HG02884 (cell line): ENCODE data around the gene POLD3.

Experiments
- ATAC-seq: cut with Tn5 transposase; IDR thresholded peaks from one replicate; pipeline ENCODE4 v1.9.1; 2021; ENCODE audit warnings: mild to moderate bottlenecking, moderate library complexity; ENCODE audit not compliant: unreplicated experiment

The POLD3 gene

DNA sequence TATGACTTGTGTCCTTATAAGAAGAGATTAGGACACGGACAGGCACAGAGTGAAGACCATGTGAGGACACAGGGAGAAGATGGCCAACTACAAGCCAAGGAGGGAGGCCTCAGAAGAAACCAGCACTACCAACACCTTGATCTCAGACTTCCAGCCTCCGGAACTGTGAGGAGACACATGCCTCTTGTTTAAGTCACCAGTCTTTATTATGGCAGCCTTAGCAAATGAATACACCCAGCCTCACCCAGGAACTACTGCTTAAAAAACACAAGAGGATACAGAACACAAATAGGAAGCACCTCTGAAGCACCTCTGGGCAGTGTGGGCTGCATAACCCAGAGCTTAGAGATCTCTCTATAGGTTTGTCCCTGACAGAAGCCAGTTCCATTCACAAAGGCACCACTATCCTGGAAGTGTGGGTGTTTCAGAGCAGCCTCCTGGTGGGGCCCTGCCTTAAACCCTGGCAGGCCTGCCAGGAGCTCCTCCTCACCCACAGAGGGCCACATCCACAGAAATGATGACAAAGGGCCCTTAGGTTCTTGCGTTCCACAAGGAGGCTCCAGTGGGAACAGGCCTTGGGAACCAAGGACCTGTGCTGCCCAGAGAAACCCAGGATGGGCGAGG is 80.1 kb downstream of the POLD3 start:
- ATAC-seq = no peak

DNA sequence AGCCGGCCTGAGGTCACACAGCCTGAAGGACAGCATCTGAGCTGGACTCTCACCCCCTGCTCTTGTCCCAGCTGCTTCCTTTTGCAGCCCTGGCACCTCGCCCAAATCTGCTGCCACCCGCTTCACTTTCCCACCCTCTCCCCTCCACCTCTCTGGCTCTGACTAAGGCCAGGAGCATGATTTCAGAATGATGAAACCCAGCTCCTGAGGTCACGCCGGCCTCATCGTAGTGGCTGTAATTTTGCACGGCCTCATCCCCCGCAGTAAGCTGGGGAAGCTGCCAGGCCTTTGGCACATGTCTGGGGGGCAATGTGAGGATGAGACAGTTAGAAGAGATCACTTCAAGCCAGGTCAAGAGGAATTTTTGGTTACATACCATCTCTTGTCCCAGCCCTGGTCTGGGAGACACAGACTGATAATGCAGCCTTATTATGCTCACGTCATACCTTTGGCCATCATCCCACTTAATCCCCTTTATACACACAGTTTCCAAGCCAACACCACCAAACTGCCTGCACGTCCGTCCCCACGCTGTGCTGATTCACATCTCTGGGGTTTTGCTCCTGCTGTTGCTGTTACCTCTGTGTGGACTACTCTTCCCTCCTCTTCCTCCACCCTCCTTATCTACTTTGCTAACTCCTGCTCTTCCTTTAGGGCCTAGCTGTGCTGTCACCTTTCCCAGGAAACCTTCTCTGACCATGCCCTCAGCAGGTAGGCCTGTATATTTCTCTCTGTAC is 80.7 kb downstream of the POLD3 start:
- no peak for ATAC-seq

DNA sequence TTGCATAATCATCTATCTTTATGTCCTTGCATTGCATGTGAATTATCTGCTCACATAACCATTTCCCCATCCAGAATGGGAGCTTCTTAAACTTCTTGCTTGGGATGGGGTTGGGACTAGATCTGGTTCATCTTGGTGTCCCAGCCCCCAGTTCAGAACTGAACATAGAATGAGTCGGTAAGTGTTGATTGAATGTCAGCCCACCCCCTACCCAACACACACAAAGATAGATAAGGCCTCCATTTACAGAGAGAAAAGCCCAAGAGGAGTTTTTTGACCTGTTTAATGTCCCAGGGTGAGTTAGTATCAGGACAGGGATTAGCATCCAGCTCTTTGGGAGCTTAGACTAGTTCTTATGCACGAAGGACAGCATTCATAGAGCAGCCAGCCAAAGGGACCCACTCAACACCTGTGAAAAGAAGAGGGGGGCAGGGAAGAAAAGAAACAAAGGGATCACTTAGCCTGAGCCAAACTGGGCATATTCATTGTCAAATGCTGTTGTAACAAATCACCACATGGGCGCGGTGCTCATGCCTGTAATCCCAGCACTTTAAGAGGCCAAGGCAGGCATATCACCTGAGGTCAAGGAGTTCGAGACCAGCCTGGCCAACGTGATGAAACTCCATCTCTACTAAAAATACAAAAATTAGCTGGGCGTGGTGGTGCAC is 81.4 kb downstream of the POLD3 start:
- no peak for ATAC-seq

DNA sequence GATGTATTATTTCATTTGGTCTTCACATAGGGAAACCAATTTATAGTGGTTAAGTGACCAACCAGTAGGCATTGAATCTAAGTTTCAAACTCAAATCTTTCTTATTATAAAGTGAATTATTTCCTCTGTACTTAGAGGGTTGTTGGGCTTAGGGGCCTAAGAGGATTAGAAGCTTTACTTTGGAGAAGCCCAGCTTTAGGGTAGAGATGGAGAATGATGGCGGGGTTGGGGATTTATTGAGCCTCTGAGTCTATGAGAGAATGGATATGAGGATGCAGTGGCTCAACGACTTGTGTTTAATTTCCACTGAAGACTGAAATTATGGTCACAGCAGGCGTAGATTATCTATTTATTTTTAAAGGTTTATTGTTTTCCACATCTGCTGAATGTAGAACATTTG is 83.4 kb downstream of the POLD3 start:
- ATAC-seq = no peak

DNA sequence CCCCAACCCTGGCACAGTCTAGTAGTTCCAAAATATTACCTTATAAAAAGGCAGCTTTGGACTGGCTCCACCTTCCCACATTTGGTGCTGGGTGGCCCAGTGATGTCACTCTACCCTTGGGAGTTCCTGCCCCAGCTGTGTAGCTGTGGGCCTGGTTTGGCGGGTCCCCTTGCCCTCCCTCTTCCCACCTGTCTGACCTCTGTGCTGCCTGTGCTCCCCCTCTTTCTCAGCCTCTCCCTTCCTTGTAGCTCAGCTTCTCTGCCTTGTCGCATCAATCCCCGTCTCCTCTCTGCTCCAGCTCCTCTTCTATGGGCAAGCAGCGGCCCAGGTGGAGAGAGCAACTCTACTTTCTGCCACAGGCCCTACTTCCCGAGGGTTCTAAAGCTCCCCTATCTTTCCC is 84.2 kb downstream of the POLD3 start:
- ATAC-seq = no peak

DNA sequence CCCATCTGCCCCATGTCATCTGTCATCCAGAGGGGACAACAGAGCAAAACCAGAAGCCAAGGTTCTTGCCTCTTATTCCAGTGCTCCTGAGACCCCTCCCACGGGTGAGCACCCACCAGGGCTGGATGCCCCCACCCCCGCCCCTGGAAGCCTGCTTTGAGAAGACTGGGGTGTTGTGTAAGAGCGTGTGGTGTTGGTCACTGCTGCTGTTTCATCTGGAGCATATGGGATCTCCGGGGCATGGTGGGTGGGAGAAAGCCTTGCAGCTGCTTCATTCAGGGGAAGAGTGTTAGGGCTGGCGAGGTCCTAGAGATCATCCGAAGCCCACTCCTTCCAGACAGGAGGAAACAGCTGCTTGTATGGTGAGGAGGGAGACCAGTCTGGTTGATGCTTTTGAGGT is 84.7 kb downstream of the POLD3 start:
- ATAC-seq = no peak

DNA sequence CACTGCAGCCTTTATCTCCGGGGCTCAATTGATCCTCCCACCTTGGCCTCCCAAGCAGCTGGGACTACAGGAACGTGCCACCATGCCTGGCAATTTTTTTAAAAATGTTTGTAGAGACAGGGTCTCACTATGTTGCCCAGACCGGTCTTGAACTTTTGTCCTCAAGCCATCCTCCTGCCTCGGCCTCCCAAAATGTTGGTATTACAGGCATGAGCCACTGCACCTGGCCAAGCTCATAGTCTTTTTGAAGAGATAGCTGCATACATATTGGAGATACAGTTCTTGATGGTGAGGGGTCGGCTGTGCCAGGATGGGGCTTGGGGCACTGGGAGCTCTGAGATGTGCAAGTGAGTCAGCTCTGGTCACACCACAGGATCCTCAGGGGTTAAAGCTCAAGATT is 85.7 kb downstream of the POLD3 start:
- no peak for ATAC-seq

DNA sequence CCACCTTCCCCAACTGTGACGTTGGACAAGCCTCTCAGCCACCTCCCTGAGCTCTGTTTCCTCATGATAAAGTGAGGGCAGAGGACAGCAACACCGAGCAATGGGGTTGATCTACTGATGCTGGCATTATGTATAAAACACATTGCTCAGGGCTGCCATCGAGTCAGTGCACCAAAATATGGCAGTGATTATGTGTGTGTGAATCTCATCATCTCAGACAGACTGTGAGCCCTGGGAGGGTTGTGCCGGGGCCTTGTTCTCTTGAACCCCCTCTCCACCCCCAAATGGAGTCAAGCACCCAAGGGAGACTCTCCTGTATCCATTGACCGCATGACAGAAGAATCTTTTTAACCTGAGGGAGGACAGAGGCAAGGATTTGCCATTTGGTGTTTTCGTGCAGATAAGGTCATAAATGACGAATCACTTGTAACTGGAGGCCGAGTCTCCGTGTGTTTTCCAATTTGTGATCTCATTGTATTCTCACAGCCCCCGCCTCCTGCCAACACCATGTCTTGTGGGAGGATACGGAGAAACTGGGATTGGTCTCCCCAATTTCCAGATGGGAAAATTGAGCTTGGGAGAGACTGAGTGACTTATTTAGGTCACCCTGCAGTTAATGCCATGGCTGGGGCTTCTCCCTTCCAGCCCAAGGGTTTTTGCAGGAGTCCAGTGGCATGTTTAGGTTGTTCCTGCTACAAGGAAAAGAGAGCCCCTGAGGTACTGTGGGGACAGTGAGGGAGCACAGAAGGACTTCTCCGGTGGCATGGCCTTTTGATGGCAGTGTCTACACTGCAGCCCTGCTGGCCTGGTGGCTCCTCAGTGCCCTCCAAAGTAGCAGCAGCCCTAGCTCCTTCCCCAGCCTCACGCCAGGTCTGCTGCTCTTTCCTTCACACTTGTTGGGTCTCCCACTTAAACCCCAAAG is 86.5 kb downstream of the POLD3 start:
- no peak for ATAC-seq

DNA sequence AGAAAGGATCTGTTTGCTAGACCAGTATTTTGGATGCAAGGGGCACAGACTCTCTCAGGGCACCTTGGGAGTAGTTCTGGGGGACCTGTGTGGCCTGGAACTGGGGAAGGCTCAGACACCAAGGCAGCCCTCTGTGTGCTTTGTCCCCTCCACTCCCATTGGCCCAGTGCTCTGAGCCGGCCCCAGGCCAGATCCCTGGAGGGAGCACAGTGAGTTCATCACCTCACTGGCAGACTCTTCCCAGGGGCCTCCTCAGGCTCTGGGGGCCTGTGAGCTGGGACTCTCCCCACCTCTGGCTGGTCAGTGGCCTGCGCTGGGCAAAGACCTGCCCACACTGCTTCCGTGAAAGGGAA is 87.1 kb downstream of the POLD3 start:
- no peak for ATAC-seq

DNA sequence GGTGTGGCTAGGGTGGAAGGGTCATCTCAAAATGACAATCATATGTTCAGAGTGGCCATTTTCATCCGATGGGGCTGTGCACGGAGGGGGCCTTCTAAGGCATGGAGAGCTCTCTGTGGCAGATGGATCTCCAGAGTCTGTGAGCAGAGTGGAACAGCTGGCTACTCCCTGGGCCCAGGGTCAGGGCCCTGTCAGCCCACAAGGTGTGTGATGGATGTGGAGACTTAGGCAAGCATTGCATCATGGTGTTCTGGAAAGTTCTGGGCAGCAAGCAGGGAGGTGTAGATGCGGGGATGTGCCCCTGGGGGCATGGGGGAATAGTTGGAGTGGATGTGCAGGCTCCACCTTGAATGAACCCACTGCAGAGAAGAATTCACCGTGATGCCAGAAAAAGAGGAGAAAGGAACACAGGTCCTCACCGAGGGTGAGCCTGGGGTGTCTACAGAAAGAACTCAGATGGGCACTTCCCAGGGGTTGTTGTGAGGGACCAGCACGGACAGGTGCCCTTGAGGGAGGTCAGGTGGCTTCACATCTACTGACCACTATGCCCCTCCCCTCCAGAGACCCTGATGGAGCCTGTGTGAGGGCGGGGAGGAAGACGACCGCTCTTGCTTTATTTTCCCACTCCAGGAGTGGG is 87.8 kb downstream of the POLD3 start:
- no peak for ATAC-seq

DNA sequence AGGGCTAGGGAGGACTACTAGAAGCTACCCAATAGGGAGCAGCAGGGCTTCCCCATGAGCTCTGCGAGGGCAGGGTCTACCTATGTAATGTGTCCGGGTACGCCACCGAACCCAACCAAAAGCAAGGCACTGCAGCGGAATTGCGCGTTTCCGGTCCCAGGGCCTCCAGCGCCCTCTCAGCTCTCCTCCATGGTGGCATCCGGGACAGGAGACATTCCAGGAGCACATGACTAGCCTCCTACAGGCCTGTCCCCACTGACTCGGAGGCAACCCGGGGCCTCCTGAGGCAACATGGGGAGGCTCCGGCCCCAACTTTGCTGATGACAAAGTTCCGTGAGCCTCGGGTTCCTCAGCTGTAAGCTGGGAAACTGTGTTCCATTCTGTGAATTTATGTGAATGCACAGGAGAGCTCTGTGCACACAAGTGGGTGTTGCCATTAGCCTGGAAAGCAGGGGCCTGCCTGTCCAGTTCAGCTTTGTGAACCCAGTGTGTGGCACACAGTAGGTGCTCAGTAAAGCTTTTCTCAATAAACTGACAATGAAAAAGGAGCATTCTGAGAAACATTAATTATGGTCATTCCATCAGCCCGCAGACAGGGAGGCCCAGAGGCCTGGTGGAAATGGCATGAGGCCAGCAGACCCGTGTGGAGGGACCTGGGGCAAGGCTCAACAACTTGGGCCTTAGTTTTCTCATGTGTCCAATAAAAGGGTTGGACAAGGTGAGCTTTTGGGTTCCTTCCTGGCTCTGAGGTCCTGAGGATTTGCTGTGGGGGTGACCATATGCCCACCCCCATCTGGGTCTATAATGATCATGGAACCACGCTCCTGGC is 88.5 kb downstream of the POLD3 start:
- ATAC-seq = no peak

DNA sequence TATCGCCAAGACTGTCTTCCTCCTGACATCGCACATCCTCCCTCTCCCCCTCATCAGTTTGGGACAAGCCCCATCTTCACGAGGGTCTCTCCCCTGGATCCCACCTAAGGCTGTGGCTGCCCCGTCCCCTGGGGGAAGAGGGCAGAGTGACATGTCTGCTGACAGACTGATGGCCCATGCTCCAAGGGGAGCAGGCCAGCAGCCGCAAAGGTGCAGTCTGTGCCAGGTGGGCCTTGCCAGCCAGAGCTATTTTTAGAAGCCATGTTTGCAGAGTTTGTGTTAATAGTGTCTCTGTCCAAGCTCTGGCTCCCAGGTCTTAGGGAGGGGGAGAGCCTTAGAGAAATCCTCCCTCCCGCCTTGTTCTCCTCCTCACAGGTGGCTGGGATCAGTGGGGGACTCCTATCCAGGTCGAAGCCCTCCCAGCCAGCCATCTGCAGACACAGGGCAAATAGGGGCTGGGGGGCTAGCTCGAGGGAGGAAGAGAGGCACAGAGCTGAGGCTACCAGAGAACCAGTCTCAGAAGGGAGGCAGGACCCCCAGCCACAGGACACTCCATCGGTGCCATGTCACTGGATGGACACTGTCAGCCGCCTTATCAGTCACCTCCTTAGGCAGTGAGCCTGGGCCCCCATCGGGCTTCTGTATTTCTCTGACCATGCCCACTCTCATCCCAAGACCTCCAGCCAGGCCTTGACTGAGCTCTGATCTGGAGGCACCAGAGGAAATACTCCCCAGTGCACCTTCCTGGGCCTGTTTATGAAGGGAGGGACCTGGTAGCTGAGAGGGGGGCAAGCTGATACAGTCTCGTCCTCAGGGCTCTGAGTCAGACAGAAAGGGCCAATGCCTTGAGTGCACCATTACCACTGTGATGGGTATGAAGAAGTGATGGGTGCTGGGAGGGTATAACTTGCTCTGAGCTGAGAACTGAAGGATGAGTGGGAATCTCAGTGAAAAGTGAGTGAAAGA is 89.6 kb downstream of the POLD3 start:
- no peak for ATAC-seq

DNA sequence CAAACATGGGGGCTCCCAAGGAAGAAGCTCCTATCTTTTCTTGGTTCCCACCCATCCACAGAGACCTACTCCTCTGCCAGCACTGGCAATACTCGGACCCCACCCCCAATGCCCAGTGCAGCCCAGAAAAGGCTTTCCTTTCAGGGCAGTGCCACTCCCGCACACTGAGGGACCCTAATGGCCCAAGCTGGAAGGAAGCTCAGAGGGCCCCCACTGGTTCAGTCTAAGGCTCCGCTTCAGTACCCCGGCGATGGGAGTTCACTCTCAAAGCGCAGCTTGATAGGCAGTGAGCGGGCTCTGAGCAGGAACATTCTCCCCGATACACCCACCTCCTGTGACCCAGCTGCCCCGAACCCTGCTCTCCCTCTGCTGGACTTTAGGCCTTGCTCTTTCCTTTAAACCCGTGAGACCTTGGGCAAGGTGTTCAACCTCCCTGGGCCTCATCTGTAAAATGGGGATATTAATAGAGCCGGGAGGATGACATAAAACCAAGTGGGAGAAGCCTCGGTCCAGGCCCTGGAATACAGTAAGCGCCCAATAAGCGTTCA is 90.4 kb downstream of the POLD3 start:
- ATAC-seq = no peak

DNA sequence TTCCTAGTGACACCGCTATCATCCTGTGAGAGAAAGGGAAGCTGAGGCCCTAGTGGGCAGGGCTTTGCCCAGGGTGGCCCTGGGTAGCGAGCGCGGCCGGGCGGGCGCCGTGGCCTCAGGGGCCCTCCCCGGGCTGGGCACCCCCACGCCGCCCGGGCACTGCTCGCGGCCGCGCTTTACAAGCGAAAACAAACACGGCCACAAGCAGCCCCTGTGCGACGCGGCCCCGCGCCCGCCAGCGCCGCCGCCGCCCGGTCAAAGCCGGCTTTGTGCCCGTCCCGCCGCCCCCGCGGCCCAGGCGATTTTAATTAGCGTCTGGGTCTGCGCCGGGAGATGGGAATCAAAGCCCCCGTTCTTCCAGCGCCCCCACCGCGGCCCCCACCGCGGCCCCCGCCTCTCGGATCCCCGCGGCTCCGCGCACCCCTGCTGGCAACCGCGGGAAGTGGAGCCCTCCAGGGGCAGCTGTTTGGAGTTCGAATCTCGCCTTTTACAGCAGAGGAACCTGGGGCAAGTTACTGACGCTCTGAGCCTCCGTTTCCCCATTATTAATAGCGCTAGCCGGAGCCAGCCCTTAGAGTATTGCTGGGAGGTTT is 91.0 kb downstream of the POLD3 start:
- ATAC-seq = no peak

DNA sequence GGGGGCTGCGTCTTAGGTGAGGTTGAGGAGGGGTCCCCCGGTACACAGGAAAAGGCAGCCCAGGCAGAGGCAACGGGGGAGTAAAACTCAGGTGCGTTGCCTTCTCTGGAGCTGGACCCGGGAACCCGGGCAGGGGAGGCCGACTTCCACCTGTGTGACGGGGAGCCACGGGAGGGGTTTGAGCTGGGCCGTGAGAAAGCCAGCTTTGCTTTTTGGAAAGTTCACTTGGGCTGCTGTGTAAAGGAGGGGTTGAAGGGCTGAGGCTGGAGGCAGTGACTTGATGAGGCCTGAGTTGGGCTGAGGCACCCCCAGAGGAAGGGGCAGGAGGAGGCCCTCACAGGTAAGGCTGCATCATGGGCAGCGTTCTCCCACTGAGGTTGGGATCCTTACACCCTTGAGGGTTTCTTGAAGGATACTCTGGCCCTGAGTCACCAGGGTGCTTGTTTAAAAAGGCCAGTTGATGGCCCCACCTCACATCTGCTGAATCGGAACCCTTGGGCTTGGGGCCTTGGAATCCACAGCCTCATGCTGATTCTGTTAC is 91.6 kb downstream of the POLD3 start:
- no peak for ATAC-seq

DNA sequence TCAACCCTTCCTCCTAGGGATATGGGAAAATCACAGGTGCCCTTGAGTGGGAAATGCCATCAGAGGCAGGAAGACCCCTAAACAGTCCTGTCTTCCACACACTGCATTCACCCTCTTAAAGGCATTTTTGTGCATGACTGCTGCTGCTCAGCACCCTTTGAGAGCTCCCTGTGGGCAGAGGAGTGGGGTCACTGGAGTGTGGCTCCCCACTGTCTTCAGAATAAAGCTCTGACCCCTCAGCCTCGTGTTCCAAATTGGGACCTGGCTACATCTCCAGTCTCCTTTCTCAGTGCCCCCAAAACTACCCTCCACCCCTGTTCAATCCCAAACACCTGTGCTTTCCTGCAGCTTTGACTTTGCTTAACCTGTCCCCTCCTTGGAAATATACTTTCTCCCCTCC is 92.3 kb downstream of the POLD3 start:
- no peak for ATAC-seq

DNA sequence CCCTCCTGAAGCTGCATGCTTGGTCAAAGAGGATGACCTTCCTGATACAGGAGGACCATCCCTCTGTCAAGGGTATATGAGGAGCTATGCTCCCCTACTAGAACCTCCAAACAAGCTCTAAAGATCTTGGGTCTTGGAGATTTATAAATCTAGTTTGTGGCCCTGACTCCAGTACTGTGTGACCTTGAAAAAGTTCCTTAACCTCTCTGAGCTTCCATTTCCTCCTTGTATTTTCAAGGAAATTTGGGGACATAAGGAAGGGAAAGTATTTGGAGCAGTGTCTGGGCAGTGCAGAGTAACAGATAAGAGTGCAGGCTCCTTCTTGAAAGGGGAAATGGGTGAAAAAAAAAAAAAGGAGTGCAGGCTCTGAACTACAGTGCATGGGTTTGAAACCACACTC is 93.0 kb downstream of the POLD3 start:
- ATAC-seq = no peak

DNA sequence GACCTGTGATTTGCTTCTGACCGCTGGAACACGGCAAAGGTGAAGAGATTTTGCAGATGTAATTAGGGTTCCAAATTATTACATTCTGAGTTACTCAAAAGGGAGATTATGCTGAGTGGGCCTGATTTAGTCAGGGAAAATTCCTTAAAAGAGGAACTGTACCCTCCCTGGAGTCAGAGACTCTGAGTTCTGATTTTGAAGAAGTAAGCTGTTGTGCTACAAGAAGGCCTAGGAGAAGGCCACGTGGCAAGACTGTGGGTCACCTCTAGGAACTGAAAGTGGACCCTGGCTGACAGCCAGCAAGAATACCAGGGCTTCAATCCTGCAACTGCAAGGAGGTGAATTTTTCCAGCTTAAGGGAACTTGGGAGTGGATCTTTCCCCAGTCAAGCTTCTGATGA is 93.5 kb downstream of the POLD3 start:
- ATAC-seq = no peak
